Myocyte (in vitro differentiated cells): ENCODE measurements around the gene BLOC1S4. TPM values are rescaled to one million over a fixed set of nuclear protein-coding genes. Genes with fewer than 3 reads are reported as not detected.

ENCODE experiments used
- DNase-seq: peaks from one replicate; pipeline ENCODE4 v3.0.0-alpha.2; 2012; ENCODE audit warnings: low read depth
- total RNA-seq: library from RNA; depleted of rRNA; stranded (reverse); fragments of >200 nt; gene quantifications from 2 replicates; pipeline ENCODE4 v1.2.3, GENCODE V29; 2014

Gene BLOC1S4
- total RNA-seq, 1 donor from 2014 or later: 35.1 TPM

DNA sequence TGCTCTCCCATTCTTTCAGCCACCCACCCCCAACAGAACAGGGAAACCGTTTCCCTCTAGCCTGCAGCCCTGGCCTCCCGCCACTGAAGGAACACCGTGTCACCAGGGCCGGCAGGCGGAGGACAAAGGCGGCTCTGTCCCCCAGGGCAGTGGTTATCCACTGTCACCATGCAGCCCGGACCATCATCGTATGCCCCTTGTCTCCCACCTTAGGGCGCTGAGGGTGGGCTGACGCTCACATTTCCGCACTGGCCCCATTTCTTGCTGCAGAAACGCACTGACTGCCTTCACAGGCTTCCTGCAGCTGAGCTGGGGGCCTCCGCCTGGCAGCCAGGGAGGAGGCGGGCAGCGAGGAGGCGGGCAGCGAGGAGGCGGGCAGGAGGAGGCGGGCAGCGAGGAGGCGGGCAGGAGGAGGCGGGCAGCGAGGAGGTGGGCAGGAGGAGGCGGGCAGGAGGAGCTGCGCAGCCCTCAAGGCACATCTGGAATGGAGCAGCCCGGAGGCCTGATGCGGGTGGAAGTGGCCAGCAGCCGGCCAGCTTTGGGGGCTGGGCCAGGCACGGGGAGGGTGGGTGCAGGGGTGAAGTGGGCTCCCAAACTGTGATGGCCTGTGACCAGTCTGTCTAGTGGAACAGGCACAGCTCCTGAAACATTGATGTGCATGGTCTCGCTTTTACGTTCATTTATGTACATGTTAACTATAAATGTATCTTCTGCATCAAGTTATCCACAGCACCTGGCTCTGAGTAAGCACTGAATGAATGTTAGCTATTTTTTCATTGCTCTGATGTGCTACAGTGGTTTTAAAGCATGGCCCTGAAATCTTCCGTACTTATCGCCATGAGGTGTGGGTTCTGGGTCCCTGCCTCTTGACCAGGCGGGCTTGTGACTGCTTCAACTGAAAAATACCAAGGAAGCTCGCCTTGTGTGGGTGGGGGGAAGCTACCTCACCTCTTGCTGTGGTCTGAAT is 46.0 kb downstream of the BLOC1S4 start:
- DNase-seq: no peak

GRCh38 chr4:6763330-6763851 is 47.4 kb downstream of the BLOC1S4 start:
- no peak for DNase-seq

DNA sequence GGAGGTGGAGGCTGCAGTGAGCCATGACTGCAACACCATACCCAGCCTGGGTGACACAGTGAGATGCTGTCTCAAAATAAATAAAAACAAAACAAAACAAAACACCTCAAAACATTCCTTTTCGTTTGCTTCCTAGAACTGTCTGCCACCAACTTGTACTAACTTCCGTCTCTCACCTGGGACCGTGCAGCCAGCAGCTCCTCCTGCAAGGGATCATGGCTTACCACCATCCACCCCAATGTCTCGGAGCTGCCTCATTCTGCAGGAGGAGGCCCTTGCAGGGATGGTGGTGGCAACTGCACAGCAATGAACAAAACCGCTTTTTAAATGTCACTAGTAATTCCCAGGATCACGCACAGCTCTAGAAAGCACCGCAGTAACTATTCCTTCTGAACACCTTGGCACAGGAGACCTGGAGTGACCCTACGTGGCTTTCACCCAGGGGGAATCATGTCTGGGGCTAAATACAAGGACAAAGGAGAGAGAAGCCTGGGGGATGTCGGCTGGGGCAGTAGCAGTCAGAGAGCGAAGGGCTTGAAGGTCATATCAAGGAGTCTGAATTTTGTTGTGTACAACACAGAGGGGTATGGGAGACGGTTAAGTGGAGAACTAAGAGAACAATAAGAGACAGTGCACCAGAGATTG is 49.1 kb downstream of the BLOC1S4 start:
- no peak for DNase-seq

- DNase-seq: no peak
Measured at GRCh38 chr4:6765703-6766102, 49.7 kb downstream of the BLOC1S4 start.

Other genes with a start within 250 kb of the BLOC1S4 start
- gene PPP2R2C, start 243.6 kb upstream of the BLOC1S4 start, total RNA-seq: 0.29 and 2.0 TPM in 2 replicates
- gene MAN2B2, start 141.0 kb upstream of the BLOC1S4 start, total RNA-seq: 15.2 and 20.5 TPM in 2 replicates
- 122 and 128 TPM in 2 replicates for gene MRFAP1, start 75.5 kb upstream of the BLOC1S4 start, total RNA-seq
- not detected in 2 replicates for gene S100P, start 22.3 kb upstream of the BLOC1S4 start, total RNA-seq
- 69.2 and 71.9 TPM in 2 replicates for gene MRFAP1L1, start 6.3 kb upstream of the BLOC1S4 start, total RNA-seq
- gene KIAA0232, start 66.6 kb downstream of the BLOC1S4 start, total RNA-seq: 64.2 and 73.7 TPM in 2 replicates
- 48.6 and 51.8 TPM in 2 replicates for gene TBC1D14, start 193.7 kb downstream of the BLOC1S4 start, total RNA-seq